Measurements from ENCODE around the gene TCHH.
A peak's percentile ranks its signal among the peaks of the same experiment; 100 is the strongest.
"Not testable (repeated sequence)": the region's sequence is repeated elsewhere in the genome, so short reads cannot be mapped to it uniquely, and the experiment has no call there.

Gene TCHH

GRCh38 chr1:152115344-152115743, at the start of gene TCHH:
Gene TCHH, minus strand, starts transcription at chr1:152115444. Its CDS starts 1,364 bp downstream, at chr1:152114080.
- DNase-seq (ENCODE audit: low spot score), result no peak

GRCh38 chr1:152164517-152165136, 49.4 kb upstream of the TCHH start:
- DNase-seq (ENCODE audit: low spot score), result no peak

GRCh38 chr1:152162792-152163463, 47.7 kb upstream of the TCHH start:
- DNase-seq (ENCODE audit: low spot score), result peak; percentile 95

- no peak for DNase-seq (ENCODE audit: low spot score)
Observed at GRCh38 chr1:152160576-152160975, 45.3 kb upstream of the TCHH start.

GRCh38 chr1:152159144-152159543, 43.9 kb upstream of the TCHH start, which contains the start of gene RPTN:
Gene RPTN, minus strand, starts transcription at chr1:152159228. Its CDS starts 1,339 bp downstream, at chr1:152157889.
- DNase-seq (ENCODE audit: low spot score), result no peak

GRCh38 chr1:152153996-152154395, 38.8 kb upstream of the TCHH start:
- DNase-seq (ENCODE audit: low spot score), result no peak

GRCh38 chr1:152151646-152152045, 36.4 kb upstream of the TCHH start:
- peak; percentile 25 for DNase-seq (ENCODE audit: low spot score)

- no peak for DNase-seq (ENCODE audit: low spot score)
Observed at GRCh38 chr1:152148981-152149380, 33.7 kb upstream of the TCHH start.

- no peak for DNase-seq (ENCODE audit: low spot score)
Observed at GRCh38 chr1:152148051-152148450, 32.8 kb upstream of the TCHH start.

GRCh38 chr1:152145769-152146168, 30.5 kb upstream of the TCHH start:
- DNase-seq (ENCODE audit: low spot score), result no peak

GRCh38 chr1:152144674-152145183, 29.5 kb upstream of the TCHH start:
- not testable (repeated sequence) for DNase-seq (ENCODE audit: low spot score)

GRCh38 chr1:152143150-152143887, 28.1 kb upstream of the TCHH start:
- DNase-seq (ENCODE audit: low spot score), result no peak

GRCh38 chr1:152141971-152142584, 26.8 kb upstream of the TCHH start:
- DNase-seq (ENCODE audit: low spot score), result peak; percentile 68

GRCh38 chr1:152137215-152137614, 22.0 kb upstream of the TCHH start:
- no peak for DNase-seq (ENCODE audit: low spot score)

GRCh38 chr1:152130186-152130585, 14.9 kb upstream of the TCHH start:
- DNase-seq (ENCODE audit: low spot score), result no peak

- no peak for DNase-seq (ENCODE audit: low spot score)
Observed at GRCh38 chr1:152127673-152128072, 12.4 kb upstream of the TCHH start.

- DNase-seq (ENCODE audit: low spot score), result no peak
Observed at GRCh38 chr1:152125834-152126443, 10.7 kb upstream of the TCHH start.

GRCh38 chr1:152118915-152119314, 3.7 kb upstream of the TCHH start:
- no peak for DNase-seq (ENCODE audit: low spot score)

- no peak for DNase-seq (ENCODE audit: low spot score)
Observed at GRCh38 chr1:152112885-152113432, 2.3 kb downstream of the TCHH start.

GRCh38 chr1:152112101-152112884, 3.0 kb downstream of the TCHH start:
- no peak for DNase-seq (ENCODE audit: low spot score)

- no peak for DNase-seq (ENCODE audit: low spot score)
Observed at GRCh38 chr1:152111515-152111968, 3.7 kb downstream of the TCHH start.
